Measurements from ENCODE around the gene RPL4.
"Not testable (repeated sequence)": the region's sequence is repeated elsewhere in the genome, so short reads cannot be mapped to it uniquely, and the experiment has no call there.

RPL4 gene

GRCh38 chr15:66472176-66472999 is 32.3 kb downstream of the RPL4 start:
- TF ChIP-seq Cebpa-rat (IDR thresholded peaks at IDR 0.05) = no peak
- Histone ChIP-seq H3K4me2 (peak overlapping the region in 8 of 11 experiments; percentile 41 to 71 (median 56); a peak in 17 of 22 replicates), H3K27me3 (no peaks in the 10 kb centered on the region), H3K4me1 (peaks cover 10 to 31% (median 24%) of the 10 kb centered on the region in 10 experiments; a peak in 18 of 20 replicates), H3K9me3 (replicated peaks in 1 of 11) (no peaks in the 10 kb centered on the region), H4K20me1 (peaks cover 0 to 31% (median 19%) of the 10 kb centered on the region in 11 experiments; a peak in 16 of 22 replicates), H3K4me3 (no peak overlapping the region), H3K36me3 (peaks cover 0 to 79% (median 22%) of the 10 kb centered on the region in 11 experiments; a peak in 15 of 22 replicates), H3K27ac (peak overlapping the region in 7 of 11 experiments; percentile 0 to 51 (median 28); a peak in 7 of 22 replicates), H3K9ac (0 out of 22 replicates have a peak overlapping the region, but pooled peaks of 2 of the 11 experiments have one; percentile 3 to 12)

GRCh38 chr15:66470825-66471224 is 33.8 kb downstream of the RPL4 start:
- Histone ChIP-seq H3K36me3 (peaks cover 3 to 80% (median 30%) of the 10 kb centered on the region in 11 experiments; a peak in 16 of 22 replicates), H3K4me1 (peaks cover 0 to 31% (median 22%) of the 10 kb centered on the region in 10 experiments; a peak in 16 of 20 replicates), H3K4me2 (peak overlapping the region in 9 of 11 experiments; percentile 1 to 71 (median 53); a peak in 15 of 22 replicates), H4K20me1 (peaks cover 0 to 20% (median 4%) of the 10 kb centered on the region in 11 experiments; a peak in 9 of 22 replicates)
- not testable (repeated sequence) for H3K27ac ChIP-seq; H3K4me3 ChIP-seq; H3K9ac ChIP-seq; H3K9me3 ChIP-seq (replicated peaks in 1 of 11); H3K27me3 ChIP-seq

GRCh38 chr15:66467162-66468040 is 37.3 kb downstream of the RPL4 start:
- Histone ChIP-seq H3K4me1 (peaks cover 0 to 31% (median 22%) of the 10 kb centered on the region in 10 experiments; a peak in 17 of 20 replicates), H3K36me3 (peaks cover 16 to 83% (median 52%) of the 10 kb centered on the region in 11 experiments; a peak in 20 of 22 replicates), H3K9me3 (replicated peaks in 1 of 11) (peaks cover 0 to 15% (median 4%) of the 10 kb centered on the region in 11 experiments; a peak in 4 of 22 replicates)
- H3K4me2 ChIP-seq, H3K27me3 ChIP-seq, H3K4me3 ChIP-seq, H3K9ac ChIP-seq, H3K27ac ChIP-seq, H4K20me1 ChIP-seq: not testable (repeated sequence)

GRCh38 chr15:66465294-66465693 is 39.4 kb downstream of the RPL4 start:
- not testable (repeated sequence) for H3K27me3 ChIP-seq, H4K20me1 ChIP-seq, H3K27ac ChIP-seq, H3K4me2 ChIP-seq, H3K9ac ChIP-seq, H3K4me3 ChIP-seq
- Histone ChIP-seq H3K36me3 (peaks cover 16 to 98% (median 53%) of the 10 kb centered on the region in 11 experiments; a peak in 20 of 22 replicates), H3K9me3 (replicated peaks in 1 of 11) (peaks cover 0 to 15% (median 4%) of the 10 kb centered on the region in 11 experiments; a peak in 4 of 22 replicates), H3K4me1 (peaks cover 0 to 15% (median 1%) of the 10 kb centered on the region in 10 experiments; a peak in 9 of 20 replicates)

GRCh38 chr15:66462627-66463026 is 42.0 kb downstream of the RPL4 start:
- Histone ChIP-seq H3K36me3 (peaks cover 16 to 94% (median 63%) of the 10 kb centered on the region in 11 experiments; a peak in 20 of 22 replicates), H3K27me3 (no peaks in the 10 kb centered on the region), H3K4me2 (no peak overlapping the region), H3K4me3 (no peak overlapping the region), H4K20me1 (peaks cover 0 to 8% (median 0%) of the 10 kb centered on the region in 11 experiments; a peak in 3 of 22 replicates), H3K4me1 (peaks cover 0 to 10% (median 0%) of the 10 kb centered on the region in 10 experiments; a peak in 3 of 20 replicates), H3K9ac (no peak overlapping the region), H3K9me3 (replicated peaks in 1 of 11) (peaks cover 0 to 15% (median 4%) of the 10 kb centered on the region in 11 experiments; a peak in 4 of 22 replicates), H3K27ac (no peak overlapping the region)
- no peak for TF ChIP-seq Cebpa-rat (IDR thresholded peaks at IDR 0.05)

- Histone ChIP-seq H3K36me3 (peaks cover 15 to 88% (median 59%) of the 10 kb centered on the region in 11 experiments; a peak in 20 of 22 replicates), H3K27ac (no peak overlapping the region), H3K4me1 (peaks cover 0 to 10% (median 0%) of the 10 kb centered on the region in 10 experiments; a peak in 3 of 20 replicates), H3K4me3 (no peak overlapping the region), H3K9me3 (replicated peaks in 1 of 11) (peaks cover 0 to 15% (median 4%) of the 10 kb centered on the region in 11 experiments; a peak in 4 of 22 replicates), H4K20me1 (peaks cover 0 to 8% (median 0%) of the 10 kb centered on the region in 11 experiments; a peak in 3 of 22 replicates), H3K27me3 (no peaks in the 10 kb centered on the region), H3K9ac (no peak overlapping the region), H3K4me2 (no peak overlapping the region)
- TF ChIP-seq Cebpa-rat (IDR thresholded peaks at IDR 0.05) = no peak
These were observed 42.7 kb downstream of the RPL4 start for GRCh38 chr15:66461917-66462316.

GRCh38 chr15:66461294-66461693 is 43.4 kb downstream of the RPL4 start:
- H3K27me3 ChIP-seq, H4K20me1 ChIP-seq, H3K4me1 ChIP-seq, H3K4me3 ChIP-seq, H3K9ac ChIP-seq, H3K27ac ChIP-seq, H3K4me2 ChIP-seq: not testable (repeated sequence)
- H3K36me3 ChIP-seq = peaks cover 13 to 88% (median 58%) of the 10 kb centered on the region in 11 experiments; a peak in 20 of 22 replicates
- peaks cover 0 to 15% (median 4%) of the 10 kb centered on the region in 11 experiments; a peak in 4 of 22 replicates for H3K9me3 ChIP-seq (replicated peaks in 1 of 11)

GRCh38 chr15:66459818-66460615 is 44.6 kb downstream of the RPL4 start:
- peaks cover 4 to 89% (median 53%) of the 10 kb centered on the region in 11 experiments; a peak in 20 of 22 replicates for H3K36me3 ChIP-seq
- peaks cover 0 to 6% (median 0%) of the 10 kb centered on the region in 10 experiments; a peak in 3 of 20 replicates for H3K4me1 ChIP-seq
- H3K4me2 ChIP-seq = no peak overlapping the region
- H3K27me3 ChIP-seq = no peaks in the 10 kb centered on the region
- H4K20me1 ChIP-seq = peaks cover 0 to 10% (median 0%) of the 10 kb centered on the region in 11 experiments; a peak in 3 of 22 replicates
- peaks cover 0 to 10% (median 0%) of the 10 kb centered on the region in 11 experiments; a peak in 2 of 22 replicates for H3K9me3 ChIP-seq (replicated peaks in 1 of 11)
- H3K4me3 ChIP-seq = no peak overlapping the region
- no peak overlapping the region for H3K27ac ChIP-seq
- TF ChIP-seq Cebpa-rat (IDR thresholded peaks at IDR 0.05) = no peak
- no peak overlapping the region for H3K9ac ChIP-seq

All from BLaER1 treated with 17β-estradiol and CSF1 and Interleukin-3, amounts not matched to agents 10 nM and 100 nM (cell line).